AG09309 (cell line): ENCODE results near the gene B2M.
"Not testable (repeated sequence)": the region's sequence is repeated elsewhere in the genome, so short reads cannot be mapped to it uniquely, and the experiment has no call there.

ENCODE experiments used
- DNase-seq: peaks from one replicate; pipeline ENCODE4 v3.0.0-alpha.2; 2010; ENCODE audit warnings: low read depth
- H3K4me3 ChIP-seq: 2 replicates; pipeline ENCODE4 v1.5.1; 2011; ENCODE audit warnings: mild to moderate bottlenecking, low read depth, low read length, moderate library complexity; ENCODE audit not compliant: control insufficient read depth
- CTCF ChIP-seq: IDR thresholded peaks from 2 replicates; pipeline ENCODE4 v1.5.1; 2011; ENCODE audit warnings: mild to moderate bottlenecking, low read depth, low read length, inconsistent platforms; ENCODE audit not compliant: insufficient read depth, control insufficient read depth; ENCODE audit errors: missing control alignments

The B2M gene

GRCh38 chr15:44726568-44727484 lies 15.5 kb downstream of the B2M start:
- no peak overlapping the region for H3K4me3 ChIP-seq
- peak; percentile 89 for DNase-seq
- no peak for TF ChIP-seq CTCF

GRCh38 chr15:44727485-44728231 lies 16.3 kb downstream of the B2M start:
- no peak for DNase-seq
- no peak for TF ChIP-seq CTCF
- no peak overlapping the region for H3K4me3 ChIP-seq

- DNase-seq: not testable (repeated sequence)
- peak overlapping the region; percentile 95 for H3K4me3 ChIP-seq
Measured at GRCh38 chr15:44728232-44728575, 16.9 kb downstream of the B2M start.

GRCh38 chr15:44728576-44729407 lies 17.5 kb downstream of the B2M start:
- no peak for TF ChIP-seq CTCF
- peak overlapping the region; percentile 95 for H3K4me3 ChIP-seq
- DNase-seq: peak; percentile 94

GRCh38 chr15:44729408-44730127 lies 18.3 kb downstream of the B2M start:
- DNase-seq: no peak
- TF ChIP-seq CTCF: no peak
- peak overlapping the region; percentile 95 for H3K4me3 ChIP-seq

GRCh38 chr15:44734839-44735481 lies 23.6 kb downstream of the B2M start:
- DNase-seq: no peak
- no peak overlapping the region for H3K4me3 ChIP-seq
- TF ChIP-seq CTCF: no peak
